Esophagus (tissue), 2 donors: ENCODE results near the gene C1orf167. TPM values are rescaled to one million over a fixed set of nuclear protein-coding genes. Genes with fewer than 3 reads are reported as not detected.

Experiments used
- H3K27ac ChIP-seq, 2 donors: one replicate each; pipeline ENCODE4 v1.5.1; 2013; ENCODE audit warnings: low read depth in 2 of 2, mild to moderate bottlenecking in 2 of 2, inconsistent platforms in 1 of 2, low read length in 1 of 2, moderate library complexity in 1 of 2
- H3K27me3 ChIP-seq, 2 donors: one replicate each; pipeline ENCODE4 v1.6.1; 2013; ENCODE audit warnings: low read length in 2 of 2, control low read depth in 1 of 2, mild to moderate bottlenecking in 1 of 2; ENCODE audit not compliant: insufficient read depth in 2 of 2, control insufficient read depth in 1 of 2
- H3K36me3 ChIP-seq, 2 donors: one replicate each; pipeline ENCODE4 v1.6.1; 2013; ENCODE audit warnings: low read length in 1 of 2; ENCODE audit not compliant: control insufficient read depth in 2 of 2, insufficient read depth in 2 of 2
- H3K4me1 ChIP-seq, 2 donors: one replicate each; pipeline ENCODE4 v1.6.1; 2013; ENCODE audit warnings: low read length in 1 of 2; ENCODE audit not compliant: control insufficient read depth in 2 of 2, insufficient read depth in 2 of 2
- H3K4me3 ChIP-seq, 2 donors: one replicate each; pipeline ENCODE4 v1.5.1; 2013; ENCODE audit warnings: low read length in 2 of 2, mild to moderate bottlenecking in 2 of 2, low read depth in 1 of 2, moderate library complexity in 1 of 2
- H3K9me3 ChIP-seq, 2 donors: one replicate each; pipeline ENCODE4 v1.6.1; 2013; ENCODE audit warnings: mild to moderate bottlenecking in 2 of 2, low read depth in 1 of 2, low read length in 1 of 2, moderate library complexity in 1 of 2; ENCODE audit not compliant: control insufficient read depth in 2 of 2, insufficient read depth in 1 of 2
- WGBS, 2 donors: extraction: QIAGEN DNeasy Blood & Tissue Kit; methylation state at CpG; one replicate each; pipeline ENCODE4 v1.1.7; 2013; 5-methylcytosine and 5-hydroxymethylcytosine counted together
- polyA plus RNA-seq, 2 donors: library from polyadenylated mRNA; stranded (reverse); fragments of 200-250 nt; gene quantifications; one replicate each; pipeline ENCODE4 v1.2.3, GENCODE V29; 2013
- donor health status: healthy with polysubstance abuse.
- donor health status: Bipolar disorder and iron deficiency.

C1orf167 gene
- polyA plus RNA-seq, 2 donors: 0.98 to 1.3 TPM

DNA sequence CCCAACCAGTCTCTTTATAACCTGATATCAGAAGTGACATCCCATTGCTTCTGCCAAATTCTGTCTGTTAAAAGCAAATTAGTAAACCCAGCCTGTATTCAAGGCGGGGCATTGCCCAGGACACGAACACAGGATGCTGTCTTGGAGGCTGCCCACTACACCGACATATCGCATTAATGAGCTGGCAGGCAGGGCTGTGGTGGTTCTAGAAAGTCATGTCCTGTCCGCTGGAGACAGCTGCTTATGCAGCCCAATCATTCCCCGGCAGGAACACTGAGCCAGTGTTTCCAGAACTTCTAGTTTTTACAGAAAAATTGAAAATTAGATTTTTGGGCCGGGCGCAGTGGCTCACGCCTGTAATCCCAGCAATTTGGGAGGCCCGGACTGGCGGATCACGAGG lies 19.3 kb downstream of the C1orf167 start:
- WGBS, 2 donors: 78 to 85% methylated on average over 12 of the region's 12 CpGs
- Histone ChIP-seq H3K36me3 (no peaks in the 10 kb centered on the region), H3K27ac (no peak overlapping the region), H3K27me3 (no peaks in the 10 kb centered on the region), H3K4me3 (no peak overlapping the region), H3K4me1 (peaks cover 0 to 2% of the 10 kb centered on the region in 2 donors), H3K9me3 (no peaks in the 10 kb centered on the region)

DNA sequence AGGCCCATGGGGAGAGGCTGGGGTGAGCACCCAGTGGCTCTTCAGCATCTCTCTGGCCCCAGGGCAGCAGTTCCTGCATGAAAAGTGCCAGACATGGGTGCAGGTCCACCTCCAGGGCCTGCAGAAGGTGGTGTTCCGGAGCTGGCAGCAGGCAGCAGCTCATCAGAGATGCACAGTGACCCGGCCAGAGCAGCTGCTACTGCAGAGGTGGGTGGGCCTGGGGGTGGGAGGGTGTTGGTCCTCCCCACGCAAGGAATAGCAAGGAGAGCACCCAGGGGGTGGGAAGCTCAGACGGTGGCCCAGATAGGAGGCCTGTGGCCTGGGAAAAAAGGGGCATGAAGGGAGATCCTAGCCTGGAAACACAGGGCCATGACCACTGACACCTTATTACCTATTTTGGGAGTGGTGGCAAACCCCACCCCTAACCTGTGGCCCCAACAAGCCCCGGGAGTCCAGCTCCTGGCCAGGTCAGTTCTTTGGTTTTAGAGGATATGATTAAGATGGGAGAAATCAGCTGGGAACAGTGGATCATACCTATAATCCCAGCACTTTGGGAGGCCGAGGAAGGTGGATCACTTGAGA lies 20.2 kb downstream of the C1orf167 start:
- no peaks in the 10 kb centered on the region for H3K9me3 ChIP-seq
- no peak overlapping the region for H3K4me3 ChIP-seq
- no peaks in the 10 kb centered on the region for H3K36me3 ChIP-seq
- H3K27me3 ChIP-seq: no peaks in the 10 kb centered on the region
- peaks cover 0 to 5% of the 10 kb centered on the region in 2 donors for H3K4me1 ChIP-seq
- no peak overlapping the region for H3K27ac ChIP-seq
- 77 to 83% methylated on average over 6 of the region's 6 CpGs for WGBS, 2 donors

DNA sequence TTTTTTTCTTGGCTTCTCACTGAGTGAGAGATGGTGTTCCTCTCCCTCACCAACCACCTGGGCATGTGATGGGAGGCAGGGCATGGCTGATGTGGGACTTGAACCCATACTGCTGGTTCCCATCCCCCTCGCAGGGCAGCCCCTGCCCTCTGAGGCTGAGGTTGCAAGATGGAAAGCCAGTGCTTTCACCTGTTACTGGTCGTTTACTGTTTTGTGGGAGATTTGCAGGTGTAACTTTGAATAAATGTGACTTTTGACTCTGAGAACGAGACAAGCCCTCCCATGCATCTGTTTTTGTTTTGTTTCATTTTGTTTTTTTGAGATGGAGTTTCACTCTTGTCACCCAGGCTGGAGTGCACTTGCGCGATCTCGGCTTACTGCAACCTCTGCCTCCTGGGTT lies 21.6 kb downstream of the C1orf167 start:
- Histone ChIP-seq H3K4me3 (no peak overlapping the region), H3K27me3 (no peaks in the 10 kb centered on the region), H3K36me3 (no peaks in the 10 kb centered on the region), H3K27ac (no peak overlapping the region), H3K9me3 (no peaks in the 10 kb centered on the region), H3K4me1 (peaks cover 5 to 16% of the 10 kb centered on the region in 2 donors)
- 89 to 91% methylated on average over 6 of the region's 6 CpGs for WGBS, 2 donors

GRCh38 chr1:11784256-11784992 lies 22.4 kb downstream of the C1orf167 start:
- Histone ChIP-seq H3K27me3 (no peaks in the 10 kb centered on the region), H3K9me3 (no peaks in the 10 kb centered on the region), H3K4me3 (no peak overlapping the region), H3K4me1 (peaks cover 5 to 23% of the 10 kb centered on the region in 2 donors), H3K27ac (peak overlapping the region in 1 of 2 donors; percentile 18), H3K36me3 (no peaks in the 10 kb centered on the region)
- WGBS, 2 donors: 70 to 76% methylated on average over 20 to 21 of the region's 21 CpGs

GRCh38 chr1:11784993-11785769 lies 23.2 kb downstream of the C1orf167 start:
- peak overlapping the region in 1 of 2 donors; percentile 18 for H3K27ac ChIP-seq
- WGBS, 2 donors: 8 to 9% methylated on average over 30 of the region's 30 CpGs

DNA sequence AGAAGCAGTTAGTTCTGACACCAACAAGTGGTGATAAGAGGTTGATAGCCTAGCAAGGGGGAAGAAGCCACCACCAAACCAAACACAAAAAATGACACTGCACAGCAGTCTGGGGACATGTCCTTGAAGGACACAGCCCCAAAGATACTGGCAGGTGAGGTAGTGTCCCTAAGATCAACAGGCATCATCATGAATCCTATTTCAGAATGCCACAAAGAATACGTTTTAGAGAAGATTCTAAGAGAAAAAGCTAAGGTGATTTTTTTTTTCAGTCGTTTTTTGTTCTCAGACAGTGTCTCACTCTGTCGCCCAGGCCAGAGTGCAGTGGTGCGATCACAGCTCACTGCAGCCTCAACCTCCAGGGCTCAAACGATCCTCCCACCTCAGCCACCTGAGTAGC lies 24.2 kb downstream of the C1orf167 start:
- H3K36me3 ChIP-seq: peaks cover 0 to 6% of the 10 kb centered on the region in 2 donors
- H3K27me3 ChIP-seq: no peaks in the 10 kb centered on the region
- H3K27ac ChIP-seq: no peak overlapping the region
- no peak overlapping the region for H3K4me3 ChIP-seq
- 55 to 58% methylated on average over 5 of the region's 5 CpGs for WGBS, 2 donors
- peaks cover 11 to 40% of the 10 kb centered on the region in 2 donors for H3K4me1 ChIP-seq
- H3K9me3 ChIP-seq: no peaks in the 10 kb centered on the region

More at GRCh38 chr1:11784993-11785769, 23.2 kb downstream of the C1orf167 start:
- Histone ChIP-seq H3K36me3 (peaks cover 0 to 2% of the 10 kb centered on the region in 2 donors), H3K9me3 (no peaks in the 10 kb centered on the region), H3K27me3 (no peaks in the 10 kb centered on the region), H3K4me1 (peaks cover 9 to 30% of the 10 kb centered on the region in 2 donors), H3K4me3 (peak overlapping the region; percentile 9 to 17)

GRCh38 chr1:11787251-11787803 lies 25.3 kb downstream of the C1orf167 start:
- Histone ChIP-seq H3K4me3 (no peak overlapping the region), H3K36me3 (peaks cover 0 to 6% of the 10 kb centered on the region in 2 donors), H3K9me3 (no peaks in the 10 kb centered on the region), H3K27ac (peak overlapping the region; percentile 76 to 96), H3K27me3 (no peaks in the 10 kb centered on the region), H3K4me1 (peaks cover 13 to 47% of the 10 kb centered on the region in 2 donors)
- WGBS, 2 donors: 29 to 32% methylated on average over 16 of the region's 16 CpGs

DNA sequence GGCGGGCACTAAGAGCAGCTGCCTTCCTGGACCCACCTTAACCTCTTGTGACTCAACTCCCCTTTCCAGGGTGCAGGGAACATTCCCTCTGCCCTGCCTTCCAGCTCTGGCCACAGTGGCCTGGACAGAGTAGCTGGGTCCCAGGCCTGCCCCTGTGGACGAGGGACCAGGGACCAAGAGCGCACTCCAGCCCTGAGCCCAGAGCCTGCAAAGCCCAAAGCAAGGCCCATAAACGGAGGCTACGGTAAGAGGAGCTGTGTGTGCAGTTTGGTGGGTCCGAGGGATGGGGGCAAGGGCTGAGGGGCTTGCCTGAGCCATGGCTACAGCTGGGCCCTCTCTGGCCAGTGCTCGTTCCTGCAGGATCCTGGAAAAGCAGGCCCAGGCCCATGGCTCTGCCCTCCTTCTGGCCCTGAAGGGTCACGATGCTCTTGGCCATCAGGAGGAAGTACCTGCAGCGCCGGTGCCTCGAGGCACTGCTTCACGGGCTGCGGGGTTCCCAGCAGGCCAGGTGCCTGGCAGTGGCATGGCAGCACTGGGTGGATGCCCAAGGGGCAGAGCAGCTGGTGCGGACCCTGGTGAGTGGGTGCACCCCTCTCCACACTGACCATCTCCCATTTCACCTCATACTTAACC lies 25.9 kb downstream of the C1orf167 start:
- peaks cover 0 to 10% of the 10 kb centered on the region in 2 donors for H3K36me3 ChIP-seq
- H3K4me1 ChIP-seq: peaks cover 13 to 50% of the 10 kb centered on the region in 2 donors
- no peak overlapping the region for H3K4me3 ChIP-seq
- H3K27me3 ChIP-seq: no peaks in the 10 kb centered on the region
- WGBS, 2 donors: 71 to 86% methylated on average over 13 to 14 of the region's 14 CpGs
- no peaks in the 10 kb centered on the region for H3K9me3 ChIP-seq
- H3K27ac ChIP-seq: peak overlapping the region; percentile 76 to 96

GRCh38 chr1:11788549-11789053 lies 26.6 kb downstream of the C1orf167 start:
- H3K27me3 ChIP-seq: no peaks in the 10 kb centered on the region

More at GRCh38 chr1:11788549-11789053, 26.6 kb downstream of the C1orf167 start:
- Histone ChIP-seq H3K4me3 (no peak overlapping the region), H3K9me3 (no peaks in the 10 kb centered on the region), H3K36me3 (peaks cover under 1 to 11% of the 10 kb centered on the region in 2 donors), H3K27ac (peak overlapping the region; percentile 90 to 96), H3K4me1 (peaks cover 13 to 50% of the 10 kb centered on the region in 2 donors)
- 77 to 80% methylated on average over 14 of the region's 14 CpGs for WGBS, 2 donors
